NCI-H510A treated with DMSO at 0.1 percent for 48 hours (cell line): ENCODE data around the gene EFHC1.

ENCODE experiments used
- DNase-seq: peaks from one replicate; lab custom pipeline; 2025; lab: John Stamatoyannopoulos, UW

The EFHC1 gene

GRCh38 chr6:52539607-52540006, 119.5 kb downstream of the EFHC1 start:
- no peak for DNase-seq

GRCh38 chr6:52540286-52540902, 120.3 kb downstream of the EFHC1 start:
- no peak for DNase-seq

GRCh38 chr6:52541135-52541534, 121.0 kb downstream of the EFHC1 start:
- no peak for DNase-seq

GRCh38 chr6:52543262-52543661, 123.1 kb downstream of the EFHC1 start:
- DNase-seq = no peak

GRCh38 chr6:52543729-52544601, 123.8 kb downstream of the EFHC1 start:
- DNase-seq = no peak

- peak; percentile 38 for DNase-seq
Observed at GRCh38 chr6:52544602-52545405, 124.7 kb downstream of the EFHC1 start.

- no peak for DNase-seq
Observed at GRCh38 chr6:52545406-52546119, 125.4 kb downstream of the EFHC1 start.

- DNase-seq = no peak
Observed at GRCh38 chr6:52546192-52546591, 126.0 kb downstream of the EFHC1 start.

GRCh38 chr6:52546678-52547077, 126.5 kb downstream of the EFHC1 start:
- DNase-seq = no peak

- DNase-seq = no peak
Observed at GRCh38 chr6:52547647-52548352, 127.7 kb downstream of the EFHC1 start.

- DNase-seq = no peak
Observed at GRCh38 chr6:52548353-52548713, 128.2 kb downstream of the EFHC1 start.

GRCh38 chr6:52548999-52549398, 128.9 kb downstream of the EFHC1 start:
- no peak for DNase-seq

GRCh38 chr6:52549428-52549827, 129.3 kb downstream of the EFHC1 start:
- DNase-seq = peak; percentile 48

GRCh38 chr6:52550014-52550575, 130.0 kb downstream of the EFHC1 start:
- DNase-seq = no peak

- DNase-seq = no peak
Observed at GRCh38 chr6:52550870-52551269, 130.7 kb downstream of the EFHC1 start.

GRCh38 chr6:52551483-52552277, 131.5 kb downstream of the EFHC1 start:
- DNase-seq = peak; percentile 99

GRCh38 chr6:52552278-52552643, 132.1 kb downstream of the EFHC1 start:
- peak; percentile 86 for DNase-seq

GRCh38 chr6:52553158-52553557, 133.0 kb downstream of the EFHC1 start:
- DNase-seq = no peak

- no peak for DNase-seq
Observed at GRCh38 chr6:52553719-52554118, 133.6 kb downstream of the EFHC1 start.

- DNase-seq = no peak
Observed at GRCh38 chr6:52554684-52555280, 134.6 kb downstream of the EFHC1 start.
